DMS114 treated with DMSO at 0.1 percent for 48 hours (cell line): ENCODE measurements around the gene ELMO3.

Experiments used
- DNase-seq: peaks from one replicate; lab custom pipeline; 2025; ENCODE audit not compliant: unreplicated experiment; lab: John Stamatoyannopoulos, UW

The ELMO3 gene

DNA sequence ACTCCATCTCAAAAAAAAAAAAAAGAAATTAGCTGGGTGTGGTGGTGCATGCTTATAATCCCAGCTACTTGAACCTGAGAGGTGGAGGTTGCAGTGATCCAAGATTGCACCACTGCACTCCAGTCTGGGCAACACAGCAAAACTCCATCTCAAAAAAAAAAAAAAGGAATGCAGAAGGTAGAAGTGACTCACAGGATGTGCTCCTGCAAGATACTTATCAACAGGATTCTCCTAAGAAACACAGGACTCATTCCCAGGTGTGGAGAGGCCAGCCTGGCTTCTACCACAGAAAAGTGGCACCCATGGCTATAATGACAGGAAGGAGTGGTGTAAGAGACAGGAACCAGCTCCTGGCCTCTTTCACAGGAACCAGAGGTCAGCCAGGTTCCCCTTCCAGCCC, 13.8 kb downstream of the ELMO3 start:
- DNase-seq = no peak

DNA sequence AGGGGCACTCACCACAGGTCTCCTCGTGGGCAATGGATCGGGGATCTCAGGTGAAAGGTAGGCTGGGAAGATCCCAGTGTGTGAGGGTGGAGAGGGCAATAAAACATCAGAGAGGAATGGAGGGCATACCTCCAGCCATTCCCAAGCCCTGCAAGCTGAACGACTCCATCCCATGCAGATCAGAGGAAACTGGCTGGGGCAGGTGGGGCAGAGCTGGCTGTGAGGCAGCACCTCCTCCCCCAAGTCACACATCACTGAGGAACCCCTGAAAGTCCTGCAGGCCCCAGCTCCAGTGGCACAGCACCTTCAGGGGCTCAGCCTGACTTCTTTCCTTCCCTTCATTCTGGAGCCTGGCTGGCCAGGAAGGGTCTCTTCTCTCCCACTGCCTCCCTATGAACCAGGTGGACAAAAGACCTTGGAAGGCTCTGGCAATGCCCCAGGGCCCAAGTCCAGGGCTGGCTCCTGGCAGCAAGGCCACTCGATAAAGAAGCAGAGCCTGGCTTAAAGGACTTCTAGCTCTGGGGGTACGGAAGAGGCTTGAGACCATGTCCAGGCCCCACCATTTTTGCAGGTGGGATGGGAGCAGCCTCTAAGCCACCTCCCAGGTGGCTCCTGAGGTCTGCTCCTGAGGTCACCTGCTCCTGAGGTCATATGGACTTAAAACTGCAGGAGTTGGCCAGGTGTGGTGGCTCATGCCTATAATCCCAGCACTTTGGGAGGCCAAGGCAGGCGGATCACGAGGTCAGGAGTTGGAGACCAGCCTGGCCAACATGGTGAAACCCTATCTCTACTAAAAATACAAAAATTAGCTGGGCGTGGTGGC, 14.5 kb downstream of the ELMO3 start:
- DNase-seq = no peak

DNA sequence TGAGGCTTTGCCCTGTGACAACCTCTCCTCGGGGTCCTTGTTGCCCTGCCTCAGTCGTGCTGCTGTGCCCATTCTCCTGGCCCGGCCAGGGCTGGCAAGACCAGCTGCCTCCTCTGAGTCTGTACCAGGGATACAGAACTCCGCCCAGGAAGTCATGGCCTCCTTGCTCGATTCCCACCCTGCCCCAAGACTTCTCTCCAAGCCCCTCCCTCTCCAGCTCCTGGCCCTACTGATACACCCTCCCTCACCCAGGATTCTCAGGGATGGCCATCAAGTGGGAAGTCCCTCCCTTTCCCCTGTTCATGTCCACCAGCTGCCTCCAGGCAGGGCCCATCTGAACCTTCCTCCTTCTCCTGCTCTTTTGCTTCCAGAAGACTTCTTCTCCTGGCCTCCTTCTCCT, 16.8 kb downstream of the ELMO3 start:
- no peak for DNase-seq

DNA sequence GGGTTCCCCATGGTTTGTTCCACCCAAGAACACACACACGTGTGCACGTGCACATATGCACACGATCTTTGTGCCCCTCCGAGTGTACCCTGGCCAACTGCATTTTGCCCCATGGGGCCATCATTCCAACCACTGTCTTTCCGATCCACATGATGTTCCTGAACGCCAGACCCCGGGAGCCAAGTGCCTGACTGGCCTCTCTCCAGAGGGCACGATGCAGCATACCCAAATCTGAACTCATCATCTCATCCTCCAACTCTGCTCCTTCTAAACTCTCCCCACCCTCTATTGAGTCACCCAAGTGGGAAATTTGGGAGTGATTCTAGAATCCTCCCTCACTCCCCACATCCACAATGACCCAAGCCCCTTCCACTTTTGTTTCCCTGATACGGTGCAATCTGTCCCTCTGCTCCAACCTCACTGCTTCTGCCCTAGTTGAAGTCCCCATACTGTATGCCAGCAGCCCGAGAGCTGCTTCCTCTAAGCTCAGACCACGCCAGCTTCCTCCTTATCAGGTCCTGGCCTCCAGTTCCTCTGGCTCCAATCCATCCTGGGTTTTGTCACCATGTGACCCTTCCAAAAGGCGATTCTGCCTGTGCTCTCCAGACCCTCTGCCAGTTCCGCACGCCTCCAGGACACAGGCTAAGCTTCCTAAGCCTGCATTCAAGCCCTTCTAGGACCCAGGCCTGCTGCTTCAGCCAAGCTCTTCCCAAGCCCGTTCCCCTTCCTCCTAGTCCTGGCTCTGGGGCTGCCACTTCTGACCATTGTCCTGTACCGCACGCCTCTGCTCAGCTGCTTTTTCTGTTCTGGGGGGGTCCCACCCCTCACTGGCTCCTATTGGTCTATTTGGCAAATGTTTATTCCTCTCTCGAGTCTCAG, 17.9 kb downstream of the ELMO3 start:
- DNase-seq = no peak

DNA sequence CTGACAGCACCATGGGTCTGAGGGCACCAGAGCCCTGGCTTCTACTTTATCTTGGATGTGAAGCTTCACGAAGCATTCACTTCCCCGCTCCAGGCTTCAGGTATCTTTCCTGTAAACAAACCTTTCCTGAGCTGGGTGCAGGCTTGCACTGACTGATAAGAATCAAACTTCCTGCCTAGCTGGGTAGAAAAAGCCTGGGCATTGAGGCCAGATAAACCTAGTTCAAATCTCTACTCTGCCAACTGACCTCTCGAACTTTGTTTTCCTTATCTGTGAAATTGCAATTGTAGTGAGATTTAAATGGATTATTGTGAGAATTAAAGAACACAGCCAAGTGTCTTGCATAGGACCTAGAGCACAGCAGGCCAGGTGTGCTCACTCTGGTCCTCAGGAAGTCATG, 25.1 kb downstream of the ELMO3 start:
- no peak for DNase-seq

DNA sequence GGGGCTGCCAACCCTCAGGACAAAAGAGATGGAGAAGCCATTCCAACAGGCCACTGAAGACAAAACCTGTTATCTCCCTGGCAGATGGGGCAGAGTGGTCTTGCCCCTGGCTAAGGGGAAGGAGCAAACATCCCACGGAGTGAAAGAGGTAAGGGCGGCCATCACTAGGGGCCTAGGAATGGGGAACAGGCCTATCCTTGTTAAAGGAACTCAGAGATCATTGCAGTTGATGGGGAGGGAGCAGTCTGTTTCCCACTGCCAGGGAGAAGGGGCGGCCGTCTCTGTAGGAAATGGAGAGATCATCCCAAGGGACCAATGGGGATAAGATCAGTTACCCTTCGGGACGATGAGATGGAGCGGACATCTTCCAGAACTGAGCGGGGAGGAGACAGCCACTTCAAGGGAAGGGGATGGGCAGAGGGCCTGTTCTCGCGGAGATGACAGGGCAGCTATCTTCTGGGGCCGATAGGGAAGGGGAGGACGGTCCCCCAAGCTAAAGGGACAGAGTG, 27.4 kb downstream of the ELMO3 start:
- no peak for DNase-seq

DNA sequence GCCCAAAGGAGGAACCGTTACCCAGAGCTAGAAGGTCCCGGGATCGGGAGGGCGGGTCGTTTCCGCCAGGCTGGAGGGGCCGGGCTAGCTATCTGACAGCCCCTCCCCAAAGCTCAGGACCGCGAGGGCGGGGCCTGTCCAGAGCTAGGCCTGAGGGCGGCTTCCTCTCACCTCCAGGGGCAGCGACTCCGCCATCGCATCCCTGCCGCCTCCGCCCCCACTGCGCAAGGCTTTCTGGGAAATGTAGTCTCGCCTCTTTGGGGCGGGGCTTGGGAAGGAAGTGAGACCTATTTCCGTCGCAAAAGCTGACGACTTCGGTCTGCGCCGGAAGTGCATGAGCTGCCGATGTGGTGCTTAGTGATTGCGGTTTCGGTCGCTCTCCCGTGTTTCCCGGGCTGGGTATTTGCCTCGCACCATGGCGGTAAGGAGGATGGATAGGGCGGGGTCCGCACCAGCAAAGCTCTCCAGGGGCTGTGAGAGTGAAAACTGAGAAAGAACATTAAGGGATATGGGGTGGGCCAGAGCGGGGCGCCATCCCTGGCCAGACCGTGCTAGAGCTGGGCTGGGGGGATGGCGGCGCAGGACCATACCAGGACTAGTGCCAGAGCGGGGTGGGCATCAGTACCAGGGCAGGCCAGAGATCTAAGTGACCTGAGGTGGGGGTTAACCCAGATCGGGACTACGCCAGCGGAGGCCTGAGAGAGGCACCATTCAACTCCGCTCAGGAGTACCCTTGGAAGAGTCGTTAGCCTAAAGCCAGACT, 28.1 kb downstream of the ELMO3 start, which contains the start of gene TMEM208:
TSS of gene TMEM208 (plus strand) at position 327 of the 763 bp plus-strand sequence. CDS start at position 416, 89 bp downstream.
- peak; percentile 94 for DNase-seq

DNA sequence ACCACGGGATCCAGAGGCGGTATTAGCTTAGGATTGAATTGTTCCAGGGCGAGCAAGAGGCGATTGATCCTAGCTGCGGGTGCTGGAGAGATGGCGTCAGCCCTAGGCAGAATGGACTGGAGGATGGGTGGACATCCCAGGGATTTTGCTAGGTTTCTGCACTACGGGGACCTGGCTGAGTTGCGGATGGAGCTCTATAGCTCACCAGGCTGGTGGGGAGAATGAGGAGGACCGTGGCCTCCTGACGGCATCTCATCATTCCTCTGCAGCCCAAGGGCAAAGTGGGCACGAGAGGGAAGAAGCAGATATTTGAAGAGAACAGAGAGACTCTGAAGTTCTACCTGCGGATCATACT, 28.6 kb downstream of the ELMO3 start:
- no peak for DNase-seq

DNA sequence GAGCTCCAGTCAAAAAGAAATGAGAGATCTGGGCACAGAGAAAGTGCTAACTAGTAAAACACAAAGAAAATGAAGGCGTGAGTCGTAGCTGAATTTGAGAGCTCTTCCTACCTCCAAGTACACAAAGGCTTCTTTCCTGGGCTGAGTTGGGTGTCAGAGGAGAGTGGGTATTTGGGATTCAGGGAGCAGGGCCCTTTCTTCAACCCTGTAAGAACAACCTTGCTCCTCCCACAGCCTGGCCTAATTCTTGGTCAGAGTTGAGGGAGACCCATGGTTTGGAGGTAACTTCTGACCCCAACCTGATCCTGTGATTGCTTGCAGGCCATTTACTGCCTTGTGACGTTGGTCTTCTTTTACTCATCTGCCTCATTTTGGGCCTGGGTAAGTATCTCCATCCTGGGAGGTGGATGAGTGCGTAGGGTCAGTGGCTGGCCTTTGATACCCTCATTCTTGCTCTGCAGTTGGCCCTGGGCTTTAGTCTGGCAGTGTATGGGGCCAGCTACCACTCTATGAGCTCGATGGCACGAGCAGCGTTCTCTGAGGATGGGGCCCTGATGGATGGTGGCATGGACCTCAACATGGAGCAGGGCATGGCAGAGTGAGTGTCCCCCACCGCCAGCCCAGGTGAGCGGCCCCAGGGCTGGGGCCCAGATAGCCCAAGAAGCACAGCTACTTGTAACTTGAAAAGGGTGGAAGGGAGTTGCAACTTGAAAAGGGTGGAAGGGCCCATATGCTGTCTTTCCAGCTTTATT, 29.3 kb downstream of the ELMO3 start:
- no peak for DNase-seq

DNA sequence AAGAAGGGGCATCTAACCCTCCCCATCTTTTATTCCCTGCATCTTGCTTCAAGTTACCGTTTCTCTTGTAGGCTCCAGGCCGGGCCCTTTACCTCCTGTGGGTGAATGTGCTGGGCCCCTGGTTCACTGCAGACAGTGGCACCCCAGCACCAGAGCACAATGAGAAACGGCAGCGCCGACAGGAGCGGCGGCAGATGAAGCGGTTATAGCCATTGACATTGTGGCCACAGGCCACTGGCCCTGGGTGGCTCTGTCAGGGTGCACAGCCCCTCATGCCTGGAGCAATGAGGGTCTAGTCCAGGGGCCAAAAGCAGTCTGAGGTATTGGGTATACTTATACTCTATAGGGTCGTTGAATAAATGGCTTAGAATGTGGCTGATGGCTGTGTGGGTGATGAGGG, 30.0 kb downstream of the ELMO3 start:
- no peak for DNase-seq

DNA sequence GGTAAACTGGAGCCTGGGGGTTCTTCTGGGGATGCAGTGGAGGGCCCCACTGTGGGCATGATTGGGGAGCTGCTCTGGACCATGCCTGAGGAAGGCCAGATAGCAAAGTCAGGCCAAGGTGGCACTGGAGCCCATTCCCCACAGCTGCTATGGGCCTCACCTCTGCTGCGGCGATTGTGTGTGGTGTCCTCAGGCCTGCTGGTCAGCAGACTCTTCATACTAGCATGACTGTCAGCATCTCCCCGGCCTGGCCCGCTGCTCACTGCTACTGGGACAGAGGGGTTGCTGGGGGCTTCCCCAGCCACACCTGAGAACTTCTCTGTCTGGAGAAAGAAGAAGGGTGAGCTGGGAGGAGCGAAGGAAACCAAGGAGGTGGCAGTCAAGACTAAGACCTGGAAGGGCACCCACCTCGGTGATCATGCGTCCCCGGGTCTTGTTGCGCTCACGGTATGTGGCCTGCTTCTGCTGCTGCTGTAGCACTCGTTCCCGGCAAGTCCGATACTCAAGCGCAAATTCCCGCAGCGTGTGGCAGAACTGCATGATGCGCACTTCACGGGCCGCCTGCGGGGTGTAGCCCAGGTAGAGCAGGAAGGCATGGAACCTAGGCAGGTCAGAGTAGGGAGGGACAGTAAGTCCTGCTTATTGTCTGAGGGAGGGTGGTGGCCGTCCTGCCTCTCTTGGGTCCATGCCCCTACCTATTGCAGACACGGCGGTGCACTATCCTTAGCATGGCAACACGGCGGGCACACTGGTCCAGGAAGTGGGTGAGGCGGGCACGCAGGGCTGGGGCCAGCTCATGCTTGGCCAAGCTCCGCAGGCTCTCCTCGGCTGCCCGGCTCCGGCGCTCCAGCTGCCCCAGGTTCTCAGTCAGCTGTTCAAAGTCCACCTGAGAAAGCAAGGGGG, 31.2 kb downstream of the ELMO3 start:
- DNase-seq = no peak

DNA sequence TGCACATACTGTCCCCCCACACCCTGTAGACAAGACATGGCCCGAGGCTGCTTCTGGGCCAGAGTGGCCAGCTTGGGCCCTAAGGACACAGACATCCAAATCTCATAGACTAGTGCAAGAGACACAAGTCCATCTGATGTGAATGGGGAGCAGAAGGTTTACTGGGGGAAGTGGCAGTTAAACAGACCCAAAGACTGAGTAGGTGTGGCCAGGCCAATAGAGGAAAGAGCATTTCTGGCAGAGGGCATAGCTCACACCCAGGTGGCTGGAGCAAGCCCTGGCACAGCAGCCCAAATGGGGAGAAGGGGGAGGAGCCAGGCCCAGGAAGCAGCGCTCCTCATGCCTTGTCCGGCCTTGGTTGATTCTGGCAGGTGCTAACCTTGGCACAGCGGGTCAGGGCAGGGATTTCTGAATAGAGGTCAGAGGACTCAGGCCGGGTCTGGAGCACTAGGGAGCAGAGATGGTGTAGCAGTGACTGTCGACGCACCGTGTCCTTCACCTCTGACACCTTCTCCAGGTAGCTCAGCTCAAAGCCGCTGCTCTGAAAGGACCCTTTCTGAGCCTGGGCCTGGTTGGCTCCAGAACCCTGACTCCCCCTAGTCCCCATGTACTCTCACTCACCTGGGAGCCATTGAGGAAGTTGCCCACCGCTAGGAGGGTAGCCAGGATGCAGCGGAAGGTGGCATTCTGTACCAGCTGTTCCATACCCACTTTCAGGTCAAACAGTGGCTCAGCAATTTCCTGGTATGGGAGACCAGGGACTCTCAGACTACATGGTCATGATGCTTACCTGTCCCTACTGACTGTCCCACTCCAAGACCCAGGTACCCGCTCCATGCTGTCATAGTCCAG, 32.1 kb downstream of the ELMO3 start:
- no peak for DNase-seq

DNA sequence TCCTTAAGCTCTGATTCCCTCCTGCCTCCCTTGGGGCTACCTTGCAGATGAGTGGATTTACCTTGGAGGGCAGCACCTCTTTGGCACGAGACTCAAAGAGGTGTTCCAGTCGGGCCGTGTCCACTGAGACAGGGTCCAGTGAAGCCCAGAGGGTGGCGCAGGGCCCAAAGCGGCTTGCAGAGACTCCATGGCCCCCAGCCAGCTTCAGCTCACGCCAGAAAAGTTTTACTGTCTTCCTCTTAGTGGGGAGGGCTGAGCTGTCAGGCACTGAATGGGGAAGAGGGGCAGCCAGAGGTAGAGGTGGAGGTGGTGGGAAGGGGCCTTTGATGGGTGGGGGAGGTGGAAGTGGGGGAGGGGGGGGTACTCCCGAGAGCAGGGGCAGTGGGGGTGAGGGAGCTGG, 34.7 kb downstream of the ELMO3 start:
- no peak for DNase-seq

DNA sequence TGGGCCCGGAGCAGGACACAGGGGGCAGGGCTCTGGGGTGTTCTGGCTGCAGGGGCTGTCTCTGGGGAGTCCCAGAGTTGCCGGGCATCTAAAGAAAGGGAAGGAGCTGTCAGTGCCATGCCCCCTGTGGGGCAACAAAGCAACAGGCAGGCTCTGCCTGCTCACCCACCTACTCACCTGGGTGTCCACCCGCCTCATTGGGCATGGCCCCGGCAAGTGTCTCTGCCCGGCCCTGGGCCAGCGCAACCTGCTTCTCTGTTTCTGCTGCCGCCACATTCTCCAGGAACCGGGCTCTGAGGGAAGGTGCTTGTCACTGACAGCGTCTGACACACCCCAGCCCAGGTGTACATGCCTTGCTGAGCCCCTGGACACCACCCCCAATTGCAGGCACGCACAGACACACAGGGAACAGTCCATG, 35.3 kb downstream of the ELMO3 start:
- no peak for DNase-seq

DNA sequence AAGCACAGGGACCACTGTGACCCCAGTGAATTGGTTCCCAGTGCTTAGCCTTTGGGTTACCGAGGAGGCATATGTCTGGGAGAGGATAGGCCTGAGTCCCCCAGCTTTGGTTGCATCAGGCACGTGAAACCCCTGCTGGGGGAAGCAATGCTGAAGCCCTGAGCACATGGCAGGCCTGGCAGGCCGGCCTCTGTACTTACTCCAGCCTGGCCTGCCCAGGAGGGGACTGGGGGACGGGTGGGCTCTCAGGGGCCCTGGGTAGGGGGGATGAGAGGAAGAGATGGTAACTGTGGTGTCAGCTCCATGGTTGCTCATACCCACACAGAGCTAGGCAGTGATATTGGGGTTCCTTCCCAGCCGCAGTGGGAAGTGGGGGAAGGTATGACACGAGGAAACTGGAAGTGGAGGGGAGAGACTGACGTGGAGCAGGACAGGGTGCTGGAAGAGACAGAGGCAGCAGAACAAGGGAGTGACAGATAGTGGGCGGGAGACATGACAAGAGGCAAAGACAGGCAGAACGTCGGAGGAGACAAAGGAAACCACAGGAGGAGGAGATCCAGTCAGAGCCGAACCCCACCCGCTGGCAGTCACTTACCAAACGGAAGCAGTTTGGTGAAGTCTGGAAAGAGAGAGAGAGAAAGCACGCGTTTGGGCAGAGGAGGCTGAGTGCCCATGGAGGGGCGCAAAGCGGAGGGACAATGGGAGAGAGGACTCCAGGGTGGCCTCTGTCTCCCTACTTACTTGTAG, 37.1 kb downstream of the ELMO3 start:
- DNase-seq = no peak

DNA sequence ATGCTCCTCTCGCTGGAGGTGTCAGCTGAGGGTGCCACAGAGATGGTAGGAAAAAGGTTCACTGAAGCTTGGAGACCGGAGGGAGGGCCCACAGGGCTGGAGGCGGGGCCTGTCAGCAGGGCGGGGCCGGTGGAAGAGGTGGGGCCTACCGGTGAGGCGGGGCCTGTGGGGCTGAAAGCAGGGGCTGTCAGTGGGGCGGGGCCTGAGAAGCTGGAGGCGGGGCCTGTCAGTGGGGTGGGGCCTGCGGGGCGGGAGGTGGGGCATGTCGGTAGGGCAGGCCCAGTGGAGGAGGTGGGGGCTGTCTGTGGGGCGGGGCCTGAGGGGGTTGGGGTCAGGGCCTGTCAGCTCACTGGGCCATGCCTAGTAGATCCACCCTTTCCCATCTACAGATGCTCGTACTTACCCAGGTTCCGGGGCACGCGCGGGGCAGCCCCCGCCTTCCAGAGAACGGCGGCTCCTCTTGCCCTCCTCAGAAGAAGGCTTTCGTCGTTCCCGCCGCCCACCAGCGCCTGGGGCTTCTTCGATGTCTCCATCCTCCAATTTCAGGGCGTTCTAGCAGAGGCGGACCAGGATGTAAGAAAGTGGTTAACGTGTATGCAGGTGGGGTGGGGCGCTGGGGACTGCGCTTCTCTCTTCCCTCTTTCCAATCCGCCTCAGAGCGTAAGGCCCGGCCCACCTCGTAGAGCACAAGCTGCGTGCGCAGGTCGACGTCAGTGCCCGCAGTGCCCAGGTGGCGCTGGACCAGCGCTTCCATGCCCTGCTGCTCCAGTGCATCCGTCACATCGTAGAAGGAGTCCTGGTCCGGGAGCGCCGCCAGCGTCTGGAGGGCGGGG, 37.8 kb downstream of the ELMO3 start:
- DNase-seq = no peak
